Kidney (tissue), 22 donors: ENCODE results near the gene GRIN2A. TPM values are rescaled to one million over a fixed set of nuclear protein-coding genes. Genes with fewer than 3 reads are reported as not detected.
A peak's percentile ranks its signal among the peaks of the same experiment; 100 is the strongest.

Source experiments
- DNase-seq, 5 donors: peaks; one replicate each; pipeline ENCODE4 v3.0.0-alpha.2; 2013 to 2020
- FAIRE-seq: peaks from 2 replicates; lab custom pipeline; 2012; peaks lifted over from hg19 to GRCh38; lab: Jason Lieb, UNC
- H3K27ac ChIP-seq, 2 donors: one replicate each; pipeline ENCODE4 v1.7.0; 2013; ENCODE audit warnings: low read depth in 2 of 2, low read length in 2 of 2, inconsistent platforms in 1 of 2
- H3K27me3 ChIP-seq: one replicate; pipeline ENCODE4 v1.7.1; 2013; ENCODE audit warnings: low read length, inconsistent platforms; ENCODE audit not compliant: control insufficient read depth, insufficient read depth
- H3K36me3 ChIP-seq, 3 donors: one replicate each; pipeline versions ENCODE4 v1.7.0 to v1.7.1; 2013; ENCODE audit warnings: low read length in 3 of 3, control low read depth in 1 of 3, inconsistent platforms in 1 of 3; ENCODE audit not compliant: insufficient read depth in 3 of 3, control insufficient read depth in 2 of 3
- H3K4me1 ChIP-seq, 3 donors: one replicate each; pipeline versions ENCODE4 v1.7.0 to v1.7.1; 2013; ENCODE audit warnings: low read length in 3 of 3, inconsistent platforms in 1 of 3, low read depth in 1 of 3; ENCODE audit not compliant: control insufficient read depth in 2 of 3, insufficient read depth in 2 of 3
- H3K4me3 ChIP-seq, 3 donors: one replicate each; pipeline versions ENCODE4 v1.7.0 to v1.8.1; 2013; ENCODE audit warnings: low read length in 3 of 3, control low read depth in 1 of 3, inconsistent platforms in 1 of 3
- H3K9ac ChIP-seq, 3 donors: one replicate each; pipeline versions ENCODE4 v1.7.0 to v1.7.1; 2013; ENCODE audit warnings: low read length in 3 of 3, control low read depth in 1 of 3, inconsistent platforms in 1 of 3
- H3K9me3 ChIP-seq, 3 donors: one replicate each; pipeline versions ENCODE4 v1.7.0 to v1.7.1; 2013; ENCODE audit warnings: low read length in 3 of 3, control low read depth in 1 of 3, inconsistent platforms in 1 of 3; ENCODE audit not compliant: control insufficient read depth in 2 of 3, insufficient read depth in 1 of 3
- intact Hi-C: fragments of 100-400 bp; cut with DNase I; formaldehyde crosslinking; loops from one replicate; pipeline ENCODE4 v1.11.1; 2022
- long read RNA-seq, 10 donors: library from polyadenylated mRNA in 1 of 10; unstranded in 1 of 10; transcript quantifications; one replicate each; pipeline ENCODE4 v2.0.0 and lab custom pipeline, GENCODE V29; 2021 to 2026
- polyA plus RNA-seq: library from polyadenylated mRNA; stranded (reverse); fragments of 350-450 nt; fragmentation: Illumina TruSeq; extraction: RNeasy Lipid Tissue Mini Kit (QIAGEN cat#74804); gene quantifications from one replicate; pipeline ENCODE4 v1.2.3, GENCODE V29; 2014; ENCODE audit warnings: low read depth, low replicate concordance; ENCODE audit not compliant: insufficient read depth
- total RNA-seq: library from RNA; stranded (reverse); fragmentation: NEBNext Ultra II Directional; extraction: Animal tissue kit (Norgen Biotek cat#: 25700); gene quantifications from one replicate; pipeline ENCODE4 v1.2.1, GENCODE V29; 2021
- TF ChIP-seq, protein P1 (sequence below): IDR thresholded peaks from 3 replicates; pipeline ENCODE4 v1.5.1; 2012; ENCODE audit warnings: mild to moderate bottlenecking, moderate library complexity, borderline replicate concordance; ENCODE audit not compliant: insufficient read depth; ENCODE audit errors: extremely low read depth
- donor health status: control.
- donor health status: control.
- donor health status: control.
- donor health status: control.
- donor health status: control.
- donor health status: DM: yes; HTN: yes; CAD: no.
- donor health status: Normal renal cell carcinoma (clear cell type).

GRIN2A gene
- total RNA-seq = 6.5 TPM
- 0.28 TPM for polyA plus RNA-seq
- long read RNA-seq, donor 1 = 0 reads
- long read RNA-seq, donor 2, partial matches to known transcripts = 0 of 1 reads
- long read RNA-seq, donor 2, other reads (novel, unspliced or antisense) = 0 of 1 reads
- long read RNA-seq, donor 3 = 0 reads
- long read RNA-seq, donor 4, partial matches to known transcripts = 0 of 1 reads
- long read RNA-seq, donor 4, other reads (novel, unspliced or antisense) = 0 of 1 reads
- long read RNA-seq, donor 5 = 0 reads
- long read RNA-seq, donor 6, partial matches to known transcripts = 0 of 1 reads
- long read RNA-seq, donor 6, other reads (novel, unspliced or antisense) = 0 of 1 reads
- long read RNA-seq, donor 7, partial matches to known transcripts = 0 of 4 reads
- long read RNA-seq, donor 7, other reads (novel, unspliced or antisense) = 4 of 4 reads
- long read RNA-seq, donor 8 = 0 reads
- long read RNA-seq, donor 9 = 0 reads
- long read RNA-seq, donor 10 = 0 reads

DNA sequence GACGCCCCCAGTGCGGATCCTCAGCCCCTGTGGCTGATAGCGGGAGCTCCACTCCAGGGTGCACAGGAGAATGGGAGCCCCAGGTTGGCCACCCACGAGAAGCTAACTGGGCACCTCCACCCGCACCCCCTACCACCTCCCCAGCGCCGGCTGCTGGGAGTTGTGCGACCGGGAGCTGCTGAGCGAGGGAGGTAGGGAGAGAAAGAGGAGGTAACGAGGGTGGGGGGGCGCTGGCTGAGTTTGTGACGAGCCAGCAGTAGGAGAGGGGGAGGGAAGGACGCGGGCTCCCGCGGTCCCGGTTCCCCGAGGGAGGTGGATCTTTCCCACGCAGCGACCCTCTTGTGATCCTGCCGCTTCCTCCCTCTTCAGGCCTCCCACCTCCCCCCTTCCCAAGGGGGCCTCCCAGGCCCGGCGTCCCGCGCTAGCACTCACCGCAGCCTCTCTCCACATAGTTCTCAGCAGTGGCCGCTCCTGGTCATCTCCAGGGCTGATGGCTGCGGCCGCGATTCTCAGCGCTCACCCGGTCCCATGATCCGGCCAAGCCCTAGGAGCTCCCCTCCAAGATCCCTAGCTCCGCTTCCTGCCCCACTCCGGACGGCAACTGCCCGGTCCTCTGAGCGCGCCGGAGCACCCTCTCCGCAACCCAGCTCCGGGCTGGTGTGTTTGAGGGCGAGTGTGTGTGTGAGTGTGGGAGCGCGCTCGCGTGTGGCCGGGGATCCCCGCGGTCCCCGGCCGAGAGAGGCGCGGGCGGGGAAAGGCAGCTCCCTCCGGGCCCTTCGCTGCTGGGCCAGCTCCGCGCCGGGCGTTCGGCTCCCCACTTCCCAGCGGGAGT is at the start of gene GRIN2A:
TSS of gene GRIN2A (minus strand) at position 207 of the 832 bp plus-strand sequence. CDS start 2,017 bp downstream, outside the sequence.
- intact Hi-C loops = no loop called here
- Histone ChIP-seq H3K27ac (no peak within 1 kb of the TSS), H3K4me1 (peaks cover 0 to 5% (median 0%) of the 10 kb centered on the region in 3 donors), H3K9me3 (no peaks in the 10 kb centered on the region), H3K36me3 (no peaks in the 10 kb centered on the region), H3K4me3 (peak within 1 kb of the TSS; percentile 13 to 47 (median 16)), H3K9ac (no peak within 1 kb of the TSS), H3K27me3 (peaks cover 5% of the 10 kb centered on the region)
- no peak for FAIRE-seq
- TF ChIP-seq, protein P1, sequence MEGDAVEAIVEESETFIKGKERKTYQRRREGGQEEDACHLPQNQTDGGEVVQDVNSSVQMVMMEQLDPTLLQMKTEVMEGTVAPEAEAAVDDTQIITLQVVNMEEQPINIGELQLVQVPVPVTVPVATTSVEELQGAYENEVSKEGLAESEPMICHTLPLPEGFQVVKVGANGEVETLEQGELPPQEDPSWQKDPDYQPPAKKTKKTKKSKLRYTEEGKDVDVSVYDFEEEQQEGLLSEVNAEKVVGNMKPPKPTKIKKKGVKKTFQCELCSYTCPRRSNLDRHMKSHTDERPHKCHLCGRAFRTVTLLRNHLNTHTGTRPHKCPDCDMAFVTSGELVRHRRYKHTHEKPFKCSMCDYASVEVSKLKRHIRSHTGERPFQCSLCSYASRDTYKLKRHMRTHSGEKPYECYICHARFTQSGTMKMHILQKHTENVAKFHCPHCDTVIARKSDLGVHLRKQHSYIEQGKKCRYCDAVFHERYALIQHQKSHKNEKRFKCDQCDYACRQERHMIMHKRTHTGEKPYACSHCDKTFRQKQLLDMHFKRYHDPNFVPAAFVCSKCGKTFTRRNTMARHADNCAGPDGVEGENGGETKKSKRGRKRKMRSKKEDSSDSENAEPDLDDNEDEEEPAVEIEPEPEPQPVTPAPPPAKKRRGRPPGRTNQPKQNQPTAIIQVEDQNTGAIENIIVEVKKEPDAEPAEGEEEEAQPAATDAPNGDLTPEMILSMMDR = no peak
- DNase-seq = peak; percentile 66 to 77 (median 67)

DNA sequence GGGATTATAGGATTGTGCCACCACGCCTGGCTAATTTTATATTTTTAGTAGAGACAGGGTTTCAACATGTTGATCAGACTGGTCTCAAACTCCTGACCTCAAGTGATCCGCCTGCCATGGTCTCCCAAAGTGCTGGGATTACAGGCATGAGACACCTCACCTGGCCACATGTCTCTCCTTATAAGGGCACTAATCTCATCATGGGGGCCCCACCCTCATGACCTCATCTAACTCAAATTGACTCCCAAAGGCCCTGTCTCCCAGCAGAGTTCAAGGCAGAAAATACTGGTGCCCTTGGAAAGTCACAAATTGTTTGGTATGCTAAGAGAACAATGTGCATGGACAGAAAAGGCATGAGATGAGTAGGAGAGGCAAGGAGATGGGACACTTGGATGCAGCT is 49.3 kb upstream of the GRIN2A start:
- no peaks in the 10 kb centered on the region for H3K36me3 ChIP-seq
- no peak overlapping the region for H3K27ac ChIP-seq
- H3K9ac ChIP-seq = no peak overlapping the region
- peaks cover 0 to 10% (median 0%) of the 10 kb centered on the region in 3 donors for H3K9me3 ChIP-seq
- H3K27me3 ChIP-seq = no peaks in the 10 kb centered on the region
- DNase-seq (no peak), FAIRE-seq (no peak)
- H3K4me1 ChIP-seq = no peaks in the 10 kb centered on the region
- H3K4me3 ChIP-seq = no peak overlapping the region
- TF ChIP-seq, protein P1 = no peak
- intact Hi-C loops = no loop called here

DNA sequence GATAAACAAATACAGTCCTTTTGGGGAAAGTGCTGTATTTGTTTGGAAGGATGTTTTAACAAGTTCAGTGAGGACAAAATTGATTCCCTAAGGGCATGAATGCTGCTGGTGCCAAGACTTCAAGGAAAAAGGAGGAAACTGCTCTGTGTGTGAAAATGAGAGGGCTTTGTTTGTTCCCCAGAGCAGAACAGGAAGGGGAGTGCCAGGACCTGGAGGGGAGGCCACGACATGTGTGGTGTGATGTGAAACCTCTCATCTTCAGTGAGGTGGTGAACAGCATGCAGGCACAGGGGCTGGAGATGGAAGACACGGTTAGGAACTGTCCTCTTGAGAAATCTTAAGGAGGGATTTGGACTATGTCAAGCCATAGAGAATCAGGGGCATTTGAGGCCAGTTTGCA is 46.6 kb upstream of the GRIN2A start:
- no peak overlapping the region for H3K27ac ChIP-seq
- intact Hi-C loops = no loop called here
- H3K9ac ChIP-seq = no peak overlapping the region
- no peaks in the 10 kb centered on the region for H3K4me1 ChIP-seq
- H3K4me3 ChIP-seq = no peak overlapping the region
- H3K36me3 ChIP-seq = no peaks in the 10 kb centered on the region
- FAIRE-seq = no peak
- TF ChIP-seq, protein P1 = no peak
- no peaks in the 10 kb centered on the region for H3K27me3 ChIP-seq
- DNase-seq = peak in 4 of 5 donors; percentile 48 to 71 (median 60)
- peaks cover 0 to 10% (median 0%) of the 10 kb centered on the region in 3 donors for H3K9me3 ChIP-seq
